B cell (primary cell): ENCODE results near the gene BRF1.

Experiments used
- CTCF ChIP-seq: fragments of 200-600 bp; IDR thresholded peaks from one replicate; pipeline ENCODE4 v1.8.0; 2022; ENCODE audit warnings: antibody characterized with exemption, mild to moderate bottlenecking
- EZH2 ChIP-seq: IDR thresholded peaks from 2 replicates; pipeline ENCODE4 v1.6.1; 2012; ENCODE audit warnings: borderline replicate concordance, low read depth, mild to moderate bottlenecking, moderate library complexity, low read length; ENCODE audit not compliant: insufficient read depth, poor library complexity, severe bottlenecking

GRCh38 chr14:105337433-105337832 is 36.6 kb upstream of the BRF1 start:
- TF ChIP-seq EZH2 (no peak), CTCF (no peak)
